Osteocyte (in vitro differentiated cells): ENCODE data around the gene CAP2. TPM values are rescaled to one million over a fixed set of nuclear protein-coding genes. Genes with fewer than 3 reads are reported as not detected.

ENCODE experiments used
- DNase-seq: peaks from one replicate; pipeline ENCODE4 v3.0.0; 2021; ENCODE audit warnings: mixed read lengths; ENCODE audit not compliant: unreplicated experiment; ENCODE audit errors: extremely low spot score
- H3K27ac Mint-ChIP-seq: one replicate; pipeline ENCODE4 v1.8.0; 2021; ENCODE audit warnings: mild to moderate bottlenecking, mixed read lengths; ENCODE audit not compliant: unreplicated experiment
- H3K27me3 Mint-ChIP-seq: one replicate; pipeline ENCODE4 v1.8.0; 2021; ENCODE audit warnings: mixed read lengths; ENCODE audit not compliant: unreplicated experiment
- H3K36me3 Mint-ChIP-seq: one replicate; pipeline ENCODE4 v1.8.0; 2021; ENCODE audit warnings: mixed read lengths; ENCODE audit not compliant: unreplicated experiment
- H3K4me1 Mint-ChIP-seq: one replicate; pipeline ENCODE4 v1.8.0; 2021; ENCODE audit warnings: mixed read lengths; ENCODE audit not compliant: unreplicated experiment
- H3K4me3 Mint-ChIP-seq: one replicate; pipeline ENCODE4 v1.8.0; 2021; ENCODE audit warnings: mild to moderate bottlenecking, moderate library complexity, mixed read lengths; ENCODE audit not compliant: unreplicated experiment
- H3K9me3 Mint-ChIP-seq: one replicate; pipeline ENCODE4 v1.8.0; 2021; ENCODE audit warnings: mixed read lengths; ENCODE audit not compliant: unreplicated experiment
- total RNA-seq: library from RNA; stranded (reverse); gene quantifications from 2 replicates; pipeline ENCODE4 v1.2.1, GENCODE V29; 2021
- TF ChIP-seq, protein P1 (sequence below): fragments of 200-600 bp; sonication (generic); IDR thresholded peaks from 2 replicates; pipeline ENCODE4 v1.5.0; 2021; ENCODE audit warnings: antibody characterized with exemption, mild to moderate bottlenecking, moderate library complexity

The CAP2 gene
- total RNA-seq, 1 donor from 2014 or later, result 71.8 TPM

DNA sequence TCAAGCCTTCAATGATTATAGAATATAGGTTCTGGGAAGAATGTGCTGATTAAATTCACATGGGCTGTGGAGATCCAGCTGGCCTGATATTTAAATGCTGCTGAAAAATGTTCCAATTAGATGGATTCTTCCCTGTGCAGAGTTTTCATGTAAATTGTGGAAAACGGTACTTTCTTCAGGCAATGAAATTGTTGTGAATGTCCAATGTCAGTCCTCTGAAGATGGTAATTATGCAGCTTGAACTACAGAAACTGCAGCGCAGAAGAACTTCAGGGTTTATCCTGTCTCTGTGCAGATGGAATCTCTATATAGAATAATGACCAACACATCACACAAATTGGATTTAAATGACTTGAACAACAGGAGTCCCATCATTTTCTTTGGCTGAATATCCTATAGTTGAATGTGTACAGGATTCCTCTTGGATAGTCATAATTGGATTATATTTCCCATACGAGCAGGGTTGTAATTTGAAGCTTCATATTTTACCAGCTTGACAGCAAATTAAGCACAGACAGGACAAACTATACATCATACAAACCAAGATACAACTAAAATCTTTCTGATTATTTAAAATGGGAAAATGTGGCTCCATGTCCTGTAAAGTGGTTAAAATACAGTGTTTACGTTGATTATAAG, 82.3 kb downstream of the CAP2 start:
- Mint-ChIP-seq H3K4me1 (peaks cover 43% of the 10 kb centered on the region), H3K9me3 (no peaks in the 10 kb centered on the region), H3K27me3 (no peaks in the 10 kb centered on the region), H3K36me3 (peaks cover 7% of the 10 kb centered on the region), H3K4me3 (no peak overlapping the region), H3K27ac (peak overlapping the region; percentile 68)
- TF ChIP-seq, protein P1, sequence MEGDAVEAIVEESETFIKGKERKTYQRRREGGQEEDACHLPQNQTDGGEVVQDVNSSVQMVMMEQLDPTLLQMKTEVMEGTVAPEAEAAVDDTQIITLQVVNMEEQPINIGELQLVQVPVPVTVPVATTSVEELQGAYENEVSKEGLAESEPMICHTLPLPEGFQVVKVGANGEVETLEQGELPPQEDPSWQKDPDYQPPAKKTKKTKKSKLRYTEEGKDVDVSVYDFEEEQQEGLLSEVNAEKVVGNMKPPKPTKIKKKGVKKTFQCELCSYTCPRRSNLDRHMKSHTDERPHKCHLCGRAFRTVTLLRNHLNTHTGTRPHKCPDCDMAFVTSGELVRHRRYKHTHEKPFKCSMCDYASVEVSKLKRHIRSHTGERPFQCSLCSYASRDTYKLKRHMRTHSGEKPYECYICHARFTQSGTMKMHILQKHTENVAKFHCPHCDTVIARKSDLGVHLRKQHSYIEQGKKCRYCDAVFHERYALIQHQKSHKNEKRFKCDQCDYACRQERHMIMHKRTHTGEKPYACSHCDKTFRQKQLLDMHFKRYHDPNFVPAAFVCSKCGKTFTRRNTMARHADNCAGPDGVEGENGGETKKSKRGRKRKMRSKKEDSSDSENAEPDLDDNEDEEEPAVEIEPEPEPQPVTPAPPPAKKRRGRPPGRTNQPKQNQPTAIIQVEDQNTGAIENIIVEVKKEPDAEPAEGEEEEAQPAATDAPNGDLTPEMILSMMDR, result no peak
- DNase-seq, result no peak

DNA sequence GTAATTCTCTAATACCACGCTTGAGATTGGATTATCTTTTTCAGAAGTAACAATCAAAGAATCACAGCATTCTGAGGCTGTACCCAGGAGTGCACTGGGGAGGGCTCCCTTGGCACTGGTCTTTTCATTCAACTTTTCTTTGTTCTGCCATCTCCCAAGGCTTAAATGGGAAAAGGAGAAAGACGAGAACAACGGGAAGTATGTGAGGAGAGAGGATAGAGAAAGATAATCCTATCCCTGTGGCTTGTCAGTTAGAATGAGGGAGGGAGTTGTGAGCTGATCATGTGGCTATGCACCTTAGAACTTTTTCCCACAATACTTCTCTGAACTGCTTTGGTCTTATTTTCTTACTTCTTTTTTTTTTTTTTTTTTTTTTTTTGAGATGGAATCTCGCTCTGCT, 83.1 kb downstream of the CAP2 start:
- H3K27me3 Mint-ChIP-seq, result no peaks in the 10 kb centered on the region
- DNase-seq, result peak; percentile 5
- H3K27ac Mint-ChIP-seq, result peak overlapping the region; percentile 13
- TF ChIP-seq, protein P1, result no peak
- H3K9me3 Mint-ChIP-seq, result no peaks in the 10 kb centered on the region
- H3K4me3 Mint-ChIP-seq, result no peak overlapping the region
- H3K4me1 Mint-ChIP-seq, result peaks cover 40% of the 10 kb centered on the region
- peaks cover 7% of the 10 kb centered on the region for H3K36me3 Mint-ChIP-seq

DNA sequence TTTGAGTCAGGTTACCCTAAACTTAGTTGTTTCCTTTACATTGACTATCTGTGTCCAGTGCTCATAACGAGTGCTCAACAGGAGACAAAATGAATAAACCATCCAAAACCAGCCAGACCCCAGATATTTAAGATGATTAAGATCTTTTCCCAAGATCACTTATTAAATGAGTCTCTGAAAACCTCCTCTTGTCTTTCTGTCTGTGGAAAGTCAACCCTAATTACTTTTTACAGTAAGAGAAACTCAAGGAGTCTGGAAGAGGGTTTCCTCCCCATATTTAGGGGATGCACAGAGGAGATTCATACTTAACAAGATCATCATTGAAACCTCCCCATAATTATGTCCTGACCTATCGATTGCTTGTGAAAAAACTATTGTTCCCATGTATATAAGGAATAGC, 84.0 kb downstream of the CAP2 start:
- Mint-ChIP-seq H3K27ac (peak overlapping the region; percentile 20), H3K4me1 (peaks cover 40% of the 10 kb centered on the region), H3K27me3 (no peaks in the 10 kb centered on the region), H3K36me3 (peaks cover 10% of the 10 kb centered on the region), H3K4me3 (no peak overlapping the region), H3K9me3 (no peaks in the 10 kb centered on the region)
- DNase-seq, result no peak
- TF ChIP-seq, protein P1, result no peak

DNA sequence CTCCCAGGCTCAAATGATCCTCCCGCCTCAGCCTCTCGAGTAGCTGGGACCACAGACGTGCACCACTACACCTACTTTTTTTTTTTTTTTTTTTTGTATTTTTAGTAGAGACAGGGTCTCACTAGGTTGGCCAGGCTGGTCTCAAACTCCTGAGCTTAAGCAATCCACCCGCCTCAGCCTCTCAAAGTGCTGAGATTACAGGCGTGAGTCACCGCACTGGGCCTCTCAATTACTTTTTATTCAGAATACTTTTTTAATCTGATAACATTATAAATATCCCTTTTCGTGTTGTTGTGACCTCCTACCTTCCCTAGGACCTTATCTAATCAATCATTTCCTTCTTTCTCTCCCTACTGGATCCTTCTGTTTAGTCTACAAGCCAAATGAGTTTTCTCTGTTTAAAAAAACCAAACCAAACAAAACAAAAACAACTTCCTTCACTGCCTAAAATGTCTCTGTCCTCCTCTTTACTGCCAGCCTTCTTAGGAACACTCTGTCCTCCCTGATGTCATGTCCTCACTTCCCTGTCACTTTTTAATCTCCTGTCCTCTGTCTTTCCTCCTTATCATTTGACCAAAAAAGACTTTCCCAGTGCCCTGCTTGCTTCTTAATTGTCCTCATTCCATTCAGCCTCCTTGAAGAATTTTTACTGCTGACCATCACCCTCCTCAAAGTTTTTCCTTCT, 85.0 kb downstream of the CAP2 start:
- Mint-ChIP-seq H3K4me3 (no peak overlapping the region), H3K36me3 (peaks cover 17% of the 10 kb centered on the region), H3K4me1 (peaks cover 30% of the 10 kb centered on the region), H3K9me3 (no peaks in the 10 kb centered on the region), H3K27me3 (no peaks in the 10 kb centered on the region), H3K27ac (no peak overlapping the region)
- TF ChIP-seq, protein P1, result no peak
- no peak for DNase-seq

DNA sequence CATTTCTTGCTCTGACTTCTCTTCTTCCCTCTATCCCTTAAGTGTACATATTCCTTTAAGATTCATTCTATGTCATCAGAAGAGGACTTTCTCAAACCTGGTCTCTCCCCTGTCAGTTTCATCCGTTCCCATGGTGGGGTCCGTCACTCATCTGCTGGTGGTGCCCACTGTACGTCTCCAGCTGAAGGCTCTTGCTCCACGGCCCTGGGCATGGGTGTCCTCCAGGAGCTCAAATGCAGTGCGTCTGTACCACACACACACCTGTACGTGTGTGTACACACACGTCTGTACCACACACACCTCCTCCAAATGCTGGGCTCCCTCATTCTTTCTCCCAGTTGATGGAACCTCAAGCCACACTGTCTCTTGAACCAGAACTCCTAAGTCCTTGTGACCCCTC, 85.6 kb downstream of the CAP2 start:
- Mint-ChIP-seq H3K27ac (no peak overlapping the region), H3K27me3 (no peaks in the 10 kb centered on the region), H3K4me1 (peaks cover 29% of the 10 kb centered on the region), H3K4me3 (no peak overlapping the region), H3K36me3 (peaks cover 21% of the 10 kb centered on the region), H3K9me3 (no peaks in the 10 kb centered on the region)
- TF ChIP-seq, protein P1, result no peak
- DNase-seq, result no peak
